WTC11 (cell line): ENCODE results near the gene CNTNAP5.

Experiments
- FOXJ3 ChIP-seq: sonication (generic); formaldehyde crosslinking; IDR thresholded peaks from 2 replicates; pipeline ENCODE4 v1.9.0; 2021; ENCODE audit warnings: missing genetic modification reagents, mild to moderate bottlenecking, borderline replicate concordance
- IRF2 ChIP-seq: sonication (generic); formaldehyde crosslinking; IDR thresholded peaks from 2 replicates; pipeline ENCODE4 v1.8.0; 2022; ENCODE audit warnings: low read depth, missing genetic modification reagents, borderline replicate concordance
- MYBL2 ChIP-seq: sonication (generic); formaldehyde crosslinking; IDR thresholded peaks from 2 replicates; pipeline ENCODE4 v1.8.1; 2023; ENCODE audit warnings: mild to moderate bottlenecking, moderate library complexity, missing genetic modification reagents
- SMAD3 ChIP-seq: sonication (generic); formaldehyde crosslinking; IDR thresholded peaks from 2 replicates; pipeline ENCODE4 v1.8.0; 2022; ENCODE audit warnings: missing genetic modification reagents, mild to moderate bottlenecking, borderline replicate concordance
- SMAD4 ChIP-seq: sonication (generic); formaldehyde crosslinking; IDR thresholded peaks from 2 replicates; pipeline ENCODE4 v1.8.0; 2022; ENCODE audit warnings: mild to moderate bottlenecking, missing genetic modification reagents
- SP1 ChIP-seq: sonication (generic); formaldehyde crosslinking; conservative IDR thresholded peaks from 2 replicates; pipeline ENCODE4 v1.8.1; 2022; ENCODE audit warnings: missing genetic modification reagents
- ZNF263 ChIP-seq: sonication (generic); formaldehyde crosslinking; IDR thresholded peaks from 2 replicates; pipeline ENCODE4 v1.8.1; 2022; ENCODE audit warnings: low read depth, mild to moderate bottlenecking, moderate library complexity, missing genetic modification reagents
- TF ChIP-seq, protein P1 (sequence below): fragments of 200-600 bp; IDR thresholded peaks from 2 replicates; pipeline ENCODE4 v1.8.0; 2022; ENCODE audit warnings: antibody characterized with exemption
- TF ChIP-seq, protein P2 (sequence below): sonication (generic); formaldehyde crosslinking; IDR thresholded peaks from 2 replicates; pipeline ENCODE4 v1.8.0; 2022; ENCODE audit warnings: mild to moderate bottlenecking, missing genetic modification reagents
- TF ChIP-seq, protein P3 (sequence below): sonication (generic); formaldehyde crosslinking; IDR thresholded peaks from 2 replicates; pipeline ENCODE4 v1.8.1; 2023; ENCODE audit warnings: mild to moderate bottlenecking, missing genetic modification reagents
- TF ChIP-seq, protein P4 (sequence below): sonication (generic); formaldehyde crosslinking; IDR thresholded peaks from 2 replicates; pipeline ENCODE4 v1.8.0; 2023; ENCODE audit warnings: missing genetic modification reagents, mild to moderate bottlenecking, borderline replicate concordance
- TF ChIP-seq, protein P5 (sequence below): fragments of 250-450 bp; sonication (Bioruptor Pico); conservative IDR thresholded peaks from 2 replicates; pipeline ENCODE4 v1.9.0; 2021; ENCODE audit warnings: mild to moderate bottlenecking

DNA sequence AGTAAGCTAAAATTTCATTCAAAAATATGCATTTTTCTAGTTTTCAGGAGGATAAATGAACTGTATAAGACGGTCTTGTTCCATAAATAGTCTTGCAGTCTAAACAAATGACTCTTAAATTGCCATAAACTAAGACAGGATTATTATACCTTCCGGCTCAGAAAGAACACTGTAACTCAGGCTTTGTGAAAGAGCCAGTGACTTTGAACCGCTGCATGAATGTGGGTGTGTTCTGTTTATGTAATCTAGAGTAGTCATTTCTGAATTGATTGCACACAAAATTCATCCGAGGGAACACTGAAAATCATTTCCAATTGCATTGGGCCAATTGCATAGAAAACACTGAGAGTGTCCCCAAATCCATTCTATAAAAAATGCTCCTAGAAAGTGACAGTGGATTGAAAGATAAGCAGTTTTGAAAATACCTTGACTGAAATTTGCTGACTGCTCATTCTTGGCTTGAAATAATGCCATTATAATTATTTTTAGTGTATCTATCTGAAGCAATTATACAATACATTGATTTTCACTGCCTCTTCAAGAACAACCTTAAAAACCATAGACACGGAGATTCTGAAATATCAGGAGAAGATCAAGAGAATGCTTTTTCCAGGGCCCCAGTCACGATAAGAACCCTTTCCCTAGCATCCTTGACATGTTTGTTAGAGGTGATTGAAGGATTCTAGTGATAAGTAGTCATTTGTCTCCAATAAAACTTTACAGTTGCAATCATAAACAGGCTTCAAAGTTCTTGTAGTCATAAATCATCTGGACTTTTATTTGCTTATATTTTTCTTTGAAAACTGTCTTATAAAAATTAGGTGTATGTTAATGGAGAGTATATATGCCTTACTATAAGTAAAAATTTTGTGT is 55.4 kb downstream of the CNTNAP5 start:
- TF ChIP-seq, protein P1, sequence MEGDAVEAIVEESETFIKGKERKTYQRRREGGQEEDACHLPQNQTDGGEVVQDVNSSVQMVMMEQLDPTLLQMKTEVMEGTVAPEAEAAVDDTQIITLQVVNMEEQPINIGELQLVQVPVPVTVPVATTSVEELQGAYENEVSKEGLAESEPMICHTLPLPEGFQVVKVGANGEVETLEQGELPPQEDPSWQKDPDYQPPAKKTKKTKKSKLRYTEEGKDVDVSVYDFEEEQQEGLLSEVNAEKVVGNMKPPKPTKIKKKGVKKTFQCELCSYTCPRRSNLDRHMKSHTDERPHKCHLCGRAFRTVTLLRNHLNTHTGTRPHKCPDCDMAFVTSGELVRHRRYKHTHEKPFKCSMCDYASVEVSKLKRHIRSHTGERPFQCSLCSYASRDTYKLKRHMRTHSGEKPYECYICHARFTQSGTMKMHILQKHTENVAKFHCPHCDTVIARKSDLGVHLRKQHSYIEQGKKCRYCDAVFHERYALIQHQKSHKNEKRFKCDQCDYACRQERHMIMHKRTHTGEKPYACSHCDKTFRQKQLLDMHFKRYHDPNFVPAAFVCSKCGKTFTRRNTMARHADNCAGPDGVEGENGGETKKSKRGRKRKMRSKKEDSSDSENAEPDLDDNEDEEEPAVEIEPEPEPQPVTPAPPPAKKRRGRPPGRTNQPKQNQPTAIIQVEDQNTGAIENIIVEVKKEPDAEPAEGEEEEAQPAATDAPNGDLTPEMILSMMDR: no peak
- TF ChIP-seq SMAD4 (CRISPR knock-in tag): no peak
- no peak for TF ChIP-seq IRF2
- no peak for TF ChIP-seq SMAD3
- no peak for TF ChIP-seq SP1 (CRISPR knock-in tag)
- TF ChIP-seq, protein P2, sequence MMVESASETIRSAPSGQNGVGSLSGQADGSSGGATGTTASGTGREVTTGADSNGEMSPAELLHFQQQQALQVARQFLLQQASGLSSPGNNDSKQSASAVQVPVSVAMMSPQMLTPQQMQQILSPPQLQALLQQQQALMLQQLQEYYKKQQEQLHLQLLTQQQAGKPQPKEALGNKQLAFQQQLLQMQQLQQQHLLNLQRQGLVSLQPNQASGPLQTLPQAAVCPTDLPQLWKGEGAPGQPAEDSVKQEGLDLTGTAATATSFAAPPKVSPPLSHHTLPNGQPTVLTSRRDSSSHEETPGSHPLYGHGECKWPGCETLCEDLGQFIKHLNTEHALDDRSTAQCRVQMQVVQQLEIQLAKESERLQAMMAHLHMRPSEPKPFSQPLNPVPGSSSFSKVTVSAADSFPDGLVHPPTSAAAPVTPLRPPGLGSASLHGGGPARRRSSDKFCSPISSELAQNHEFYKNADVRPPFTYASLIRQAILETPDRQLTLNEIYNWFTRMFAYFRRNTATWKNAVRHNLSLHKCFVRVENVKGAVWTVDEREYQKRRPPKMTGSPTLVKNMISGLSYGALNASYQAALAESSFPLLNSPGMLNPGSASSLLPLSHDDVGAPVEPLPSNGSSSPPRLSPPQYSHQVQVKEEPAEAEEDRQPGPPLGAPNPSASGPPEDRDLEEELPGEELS (CRISPR knock-in tag): no peak
- TF ChIP-seq, protein P3, sequence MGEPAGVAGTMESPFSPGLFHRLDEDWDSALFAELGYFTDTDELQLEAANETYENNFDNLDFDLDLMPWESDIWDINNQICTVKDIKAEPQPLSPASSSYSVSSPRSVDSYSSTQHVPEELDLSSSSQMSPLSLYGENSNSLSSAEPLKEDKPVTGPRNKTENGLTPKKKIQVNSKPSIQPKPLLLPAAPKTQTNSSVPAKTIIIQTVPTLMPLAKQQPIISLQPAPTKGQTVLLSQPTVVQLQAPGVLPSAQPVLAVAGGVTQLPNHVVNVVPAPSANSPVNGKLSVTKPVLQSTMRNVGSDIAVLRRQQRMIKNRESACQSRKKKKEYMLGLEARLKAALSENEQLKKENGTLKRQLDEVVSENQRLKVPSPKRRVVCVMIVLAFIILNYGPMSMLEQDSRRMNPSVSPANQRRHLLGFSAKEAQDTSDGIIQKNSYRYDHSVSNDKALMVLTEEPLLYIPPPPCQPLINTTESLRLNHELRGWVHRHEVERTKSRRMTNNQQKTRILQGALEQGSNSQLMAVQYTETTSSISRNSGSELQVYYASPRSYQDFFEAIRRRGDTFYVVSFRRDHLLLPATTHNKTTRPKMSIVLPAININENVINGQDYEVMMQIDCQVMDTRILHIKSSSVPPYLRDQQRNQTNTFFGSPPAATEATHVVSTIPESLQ (CRISPR knock-in tag): no peak
- TF ChIP-seq ZNF263 (CRISPR knock-in tag): no peak
- no peak for TF ChIP-seq MYBL2 (CRISPR knock-in tag)
- TF ChIP-seq, protein P4, sequence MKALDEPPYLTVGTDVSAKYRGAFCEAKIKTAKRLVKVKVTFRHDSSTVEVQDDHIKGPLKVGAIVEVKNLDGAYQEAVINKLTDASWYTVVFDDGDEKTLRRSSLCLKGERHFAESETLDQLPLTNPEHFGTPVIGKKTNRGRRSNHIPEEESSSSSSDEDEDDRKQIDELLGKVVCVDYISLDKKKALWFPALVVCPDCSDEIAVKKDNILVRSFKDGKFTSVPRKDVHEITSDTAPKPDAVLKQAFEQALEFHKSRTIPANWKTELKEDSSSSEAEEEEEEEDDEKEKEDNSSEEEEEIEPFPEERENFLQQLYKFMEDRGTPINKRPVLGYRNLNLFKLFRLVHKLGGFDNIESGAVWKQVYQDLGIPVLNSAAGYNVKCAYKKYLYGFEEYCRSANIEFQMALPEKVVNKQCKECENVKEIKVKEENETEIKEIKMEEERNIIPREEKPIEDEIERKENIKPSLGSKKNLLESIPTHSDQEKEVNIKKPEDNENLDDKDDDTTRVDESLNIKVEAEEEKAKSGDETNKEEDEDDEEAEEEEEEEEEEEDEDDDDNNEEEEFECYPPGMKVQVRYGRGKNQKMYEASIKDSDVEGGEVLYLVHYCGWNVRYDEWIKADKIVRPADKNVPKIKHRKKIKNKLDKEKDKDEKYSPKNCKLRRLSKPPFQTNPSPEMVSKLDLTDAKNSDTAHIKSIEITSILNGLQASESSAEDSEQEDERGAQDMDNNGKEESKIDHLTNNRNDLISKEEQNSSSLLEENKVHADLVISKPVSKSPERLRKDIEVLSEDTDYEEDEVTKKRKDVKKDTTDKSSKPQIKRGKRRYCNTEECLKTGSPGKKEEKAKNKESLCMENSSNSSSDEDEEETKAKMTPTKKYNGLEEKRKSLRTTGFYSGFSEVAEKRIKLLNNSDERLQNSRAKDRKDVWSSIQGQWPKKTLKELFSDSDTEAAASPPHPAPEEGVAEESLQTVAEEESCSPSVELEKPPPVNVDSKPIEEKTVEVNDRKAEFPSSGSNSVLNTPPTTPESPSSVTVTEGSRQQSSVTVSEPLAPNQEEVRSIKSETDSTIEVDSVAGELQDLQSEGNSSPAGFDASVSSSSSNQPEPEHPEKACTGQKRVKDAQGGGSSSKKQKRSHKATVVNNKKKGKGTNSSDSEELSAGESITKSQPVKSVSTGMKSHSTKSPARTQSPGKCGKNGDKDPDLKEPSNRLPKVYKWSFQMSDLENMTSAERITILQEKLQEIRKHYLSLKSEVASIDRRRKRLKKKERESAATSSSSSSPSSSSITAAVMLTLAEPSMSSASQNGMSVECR: no peak
- TF ChIP-seq, protein P5, sequence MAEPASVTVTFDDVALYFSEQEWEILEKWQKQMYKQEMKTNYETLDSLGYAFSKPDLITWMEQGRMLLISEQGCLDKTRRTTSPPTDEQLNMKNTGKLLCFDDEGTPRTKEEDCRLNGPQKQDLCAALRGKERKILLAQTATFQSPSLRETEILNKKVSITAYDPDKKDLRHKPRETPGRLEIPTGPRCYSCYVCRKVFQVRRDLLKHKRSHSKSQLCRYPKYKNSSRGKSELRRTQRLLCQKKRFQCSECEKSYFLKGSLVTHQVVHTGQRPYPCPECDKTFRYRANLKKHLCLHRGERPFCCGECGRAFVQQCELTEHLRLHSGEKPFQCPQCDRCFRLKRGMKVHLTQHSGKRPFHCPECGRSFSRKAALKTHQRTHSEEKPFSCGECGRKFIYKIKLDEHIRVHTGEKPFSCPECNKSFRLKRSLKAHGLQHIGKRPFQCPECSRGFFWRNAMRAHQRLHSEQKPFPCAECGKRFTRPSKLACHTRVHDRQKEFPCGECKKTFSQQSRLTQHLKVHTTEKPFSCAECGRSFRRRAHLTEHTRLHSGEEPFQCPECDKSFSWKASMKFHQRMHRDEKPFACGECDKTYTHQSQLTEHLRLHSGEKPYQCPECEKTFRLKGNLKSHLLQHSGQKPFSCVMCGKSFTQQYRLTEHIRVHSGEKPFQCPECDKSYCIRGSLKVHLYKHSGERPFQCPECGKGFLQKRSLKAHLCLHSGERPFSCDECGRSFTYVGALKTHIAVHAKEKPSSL (CRISPR knock-in tag): no peak
- TF ChIP-seq FOXJ3 (CRISPR knock-in tag): no peak
